ENCODE measurements around the gene WDR81.
"Not testable (repeated sequence)": the region's sequence is repeated elsewhere in the genome, so short reads cannot be mapped to it uniquely, and the experiment has no call there.

WDR81 gene

DNA sequence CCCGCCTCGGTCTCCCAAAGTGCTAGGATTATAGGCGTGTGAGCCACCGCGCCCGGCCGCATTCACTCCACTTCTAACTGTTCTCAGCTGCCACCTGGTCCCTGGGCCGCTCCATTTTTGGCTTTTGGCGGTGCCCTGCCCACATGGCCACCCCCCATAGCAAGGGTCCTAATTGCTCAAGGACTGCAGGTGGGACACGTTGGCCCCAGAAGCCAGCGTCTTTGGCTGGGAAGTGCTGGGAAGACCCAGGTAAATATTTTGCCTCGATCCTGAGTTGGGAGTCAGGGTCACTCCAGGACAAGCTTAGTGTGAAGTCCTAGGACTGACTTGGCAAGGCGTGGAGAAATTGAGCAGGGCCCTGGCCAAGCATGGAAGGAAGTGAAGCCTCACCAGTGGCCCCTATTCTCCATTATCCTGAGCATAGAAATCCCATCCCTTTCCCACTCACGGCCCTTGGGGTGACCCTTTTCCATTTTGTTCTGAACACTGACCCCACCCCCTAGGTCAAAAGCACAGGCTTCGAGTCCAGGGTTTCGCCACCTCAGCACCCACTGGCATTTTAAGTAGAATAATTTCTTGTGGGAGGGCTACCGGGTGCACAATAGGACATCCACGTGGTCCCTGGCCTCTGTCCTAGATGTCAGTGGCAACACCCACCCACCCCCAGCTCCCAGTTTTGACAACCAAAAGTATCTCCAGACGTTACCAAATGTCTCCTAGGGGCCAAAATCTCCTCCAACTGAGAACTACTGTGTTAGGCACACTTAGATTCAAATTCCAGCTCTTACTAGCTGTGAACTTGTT is 5.9 kb upstream of the WDR81 start:
- Mint-ChIP-seq H3K9me3 (no peaks in the 10 kb centered on the region), H3K4me1 (peaks cover 34% of the 10 kb centered on the region)

DNA sequence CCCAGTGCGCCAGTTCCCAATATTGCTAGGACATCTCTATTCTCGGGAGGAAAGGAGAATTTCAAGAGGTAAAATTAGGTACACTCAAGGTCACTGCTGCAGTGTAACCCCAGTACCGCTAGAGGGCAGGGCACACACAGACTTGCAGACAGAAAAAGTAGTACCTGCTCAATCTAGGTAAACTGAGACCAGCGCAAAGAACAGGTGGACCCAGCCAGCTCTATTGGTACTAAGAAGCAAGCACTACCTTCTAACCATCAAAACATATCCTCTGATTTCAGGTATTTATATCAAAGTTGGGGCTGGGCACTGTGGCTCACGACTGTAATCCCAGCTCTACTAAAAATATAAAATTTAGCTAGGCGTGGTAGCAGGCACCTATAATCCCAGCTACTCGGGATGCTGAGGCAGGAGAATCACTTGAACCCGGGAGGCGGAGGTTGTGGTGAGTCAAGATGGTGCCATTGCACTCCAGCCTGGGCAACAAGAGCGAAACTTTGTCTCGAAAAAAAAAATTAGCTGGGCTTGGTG is 3.6 kb upstream of the WDR81 start:
- Mint-ChIP-seq H3K9me3 (no peaks in the 10 kb centered on the region), H3K36me3 (ENCODE audit: low read depth) (peaks cover 1% of the 10 kb centered on the region), H3K27me3 (no peaks in the 10 kb centered on the region), H3K4me3 (no peak overlapping the region), H3K27ac (no peak overlapping the region), H3K4me1 (peaks cover 39% of the 10 kb centered on the region)
- DNase-seq, result peak; percentile 75
- no peak for ATAC-seq

More for the DNA sequence above, 5.9 kb upstream of the WDR81 start:
- H3K4me3 Mint-ChIP-seq, result peak overlapping the region; percentile 90
- peaks cover 8% of the 10 kb centered on the region for H3K27me3 Mint-ChIP-seq
- peak overlapping the region; percentile 97 for H3K27ac Mint-ChIP-seq
- no peaks in the 10 kb centered on the region for H3K36me3 Mint-ChIP-seq (ENCODE audit: low read depth)
- ATAC-seq (no peak), DNase-seq (no peak)

DNA sequence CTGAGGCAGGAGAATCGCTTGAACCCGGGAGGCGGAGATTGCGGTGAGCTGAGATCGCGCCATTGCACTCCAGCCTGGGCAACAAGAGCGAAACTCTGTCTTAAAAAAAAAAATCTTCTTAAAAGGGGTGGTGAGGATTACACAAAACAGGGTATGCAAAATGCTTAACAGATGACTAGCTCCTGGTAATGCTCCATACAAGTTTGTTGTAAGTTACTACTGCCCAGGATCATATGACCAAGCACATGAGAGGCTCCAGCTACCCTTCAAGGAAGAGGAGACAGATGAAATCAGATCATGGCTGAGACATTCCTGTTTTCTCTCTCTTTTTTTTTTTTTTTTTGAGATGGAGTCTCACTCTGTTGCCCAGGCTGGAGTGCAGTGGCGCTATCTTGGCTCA is 2.5 kb upstream of the WDR81 start:
- DNase-seq; H3K27me3 Mint-ChIP-seq; H3K36me3 Mint-ChIP-seq (ENCODE audit: low read depth); ATAC-seq; H3K27ac Mint-ChIP-seq; H3K9me3 Mint-ChIP-seq; H3K4me3 Mint-ChIP-seq: not testable (repeated sequence)
- H3K4me1 Mint-ChIP-seq, result peaks cover 37% of the 10 kb centered on the region

DNA sequence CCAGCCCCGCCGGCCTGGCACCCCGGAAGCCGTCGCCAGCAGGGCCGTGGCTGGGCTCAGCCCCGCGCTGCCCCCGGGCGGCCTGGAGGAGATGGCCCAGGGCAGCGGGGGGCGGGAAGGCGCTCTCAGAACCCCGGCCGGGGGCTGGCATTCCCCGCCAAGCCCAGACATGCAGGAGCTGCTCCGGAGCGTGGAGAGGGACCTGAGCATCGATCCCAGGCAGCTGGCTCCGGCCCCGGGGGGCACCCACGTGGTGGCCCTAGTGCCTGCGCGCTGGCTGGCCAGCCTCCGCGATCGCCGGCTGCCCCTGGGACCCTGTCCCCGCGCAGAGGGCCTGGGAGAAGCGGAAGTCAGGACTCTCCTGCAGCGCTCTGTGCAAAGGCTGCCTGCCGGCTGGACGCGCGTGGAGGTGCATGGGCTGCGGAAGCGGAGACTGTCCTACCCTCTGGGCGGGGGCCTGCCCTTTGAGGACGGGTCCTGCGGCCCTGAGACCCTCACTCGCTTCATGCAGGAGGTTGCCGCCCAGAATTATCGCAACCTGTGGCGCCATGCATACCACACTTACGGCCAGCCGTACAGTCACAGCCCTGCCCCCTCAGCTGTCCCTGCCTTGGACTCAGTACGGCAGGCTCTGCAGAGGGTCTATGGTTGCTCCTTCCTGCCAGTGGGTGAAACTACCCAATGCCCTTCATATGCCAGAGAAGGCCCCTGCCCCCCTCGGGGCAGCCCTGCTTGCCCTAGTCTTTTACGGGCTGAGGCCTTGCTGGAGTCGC is 551 bp downstream of the WDR81 start:
- DNase-seq, result no peak
- peak; percentile 57 for ATAC-seq
- Mint-ChIP-seq H3K36me3 (ENCODE audit: low read depth) (peaks cover 5% of the 10 kb centered on the region), H3K4me3 (peak overlapping the region; percentile 72), H3K27me3 (no peaks in the 10 kb centered on the region), H3K9me3 (no peaks in the 10 kb centered on the region), H3K27ac (peak overlapping the region; percentile 31), H3K4me1 (peaks cover 30% of the 10 kb centered on the region)

DNA sequence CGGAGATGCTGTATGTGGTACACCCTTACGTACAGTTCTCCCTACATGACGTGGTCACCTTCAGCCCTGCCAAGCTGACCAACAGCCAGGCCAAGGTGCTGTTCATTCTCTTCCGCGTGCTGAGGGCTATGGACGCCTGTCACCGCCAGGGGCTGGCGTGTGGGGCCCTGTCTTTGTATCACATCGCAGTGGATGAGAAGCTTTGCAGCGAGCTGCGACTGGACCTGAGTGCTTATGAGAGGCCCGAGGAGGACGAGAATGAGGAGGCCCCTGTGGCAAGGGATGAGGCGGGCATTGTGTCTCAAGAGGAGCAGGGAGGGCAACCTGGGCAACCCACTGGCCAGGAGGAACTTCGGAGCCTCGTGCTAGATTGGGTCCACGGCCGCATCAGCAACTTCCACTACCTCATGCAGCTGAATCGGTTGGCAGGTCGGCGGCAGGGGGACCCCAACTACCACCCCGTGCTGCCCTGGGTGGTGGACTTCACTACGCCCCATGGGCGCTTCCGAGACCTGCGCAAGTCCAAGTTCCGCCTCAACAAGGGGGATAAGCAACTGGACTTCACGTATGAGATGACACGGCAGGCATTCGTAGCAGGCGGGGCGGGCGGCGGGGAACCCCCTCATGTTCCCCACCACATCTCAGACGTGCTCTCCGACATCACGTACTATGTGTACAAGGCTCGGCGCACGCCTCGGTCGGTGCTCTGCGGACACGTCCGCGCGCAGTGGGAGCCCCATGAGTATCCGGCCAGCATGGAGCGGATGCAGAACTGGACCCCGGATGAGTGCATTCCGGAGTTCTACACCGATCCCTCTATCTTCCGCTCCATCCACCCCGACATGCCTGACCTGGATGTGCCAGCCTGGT is 1.4 kb downstream of the WDR81 start:
- no peaks in the 10 kb centered on the region for H3K9me3 Mint-ChIP-seq
- H3K4me3 Mint-ChIP-seq, result peak overlapping the region; percentile 72
- peaks cover 5% of the 10 kb centered on the region for H3K36me3 Mint-ChIP-seq (ENCODE audit: low read depth)
- no peak for DNase-seq
- H3K4me1 Mint-ChIP-seq, result peaks cover 30% of the 10 kb centered on the region
- no peaks in the 10 kb centered on the region for H3K27me3 Mint-ChIP-seq
- peak overlapping the region; percentile 31 for H3K27ac Mint-ChIP-seq
- no peak for ATAC-seq

DNA sequence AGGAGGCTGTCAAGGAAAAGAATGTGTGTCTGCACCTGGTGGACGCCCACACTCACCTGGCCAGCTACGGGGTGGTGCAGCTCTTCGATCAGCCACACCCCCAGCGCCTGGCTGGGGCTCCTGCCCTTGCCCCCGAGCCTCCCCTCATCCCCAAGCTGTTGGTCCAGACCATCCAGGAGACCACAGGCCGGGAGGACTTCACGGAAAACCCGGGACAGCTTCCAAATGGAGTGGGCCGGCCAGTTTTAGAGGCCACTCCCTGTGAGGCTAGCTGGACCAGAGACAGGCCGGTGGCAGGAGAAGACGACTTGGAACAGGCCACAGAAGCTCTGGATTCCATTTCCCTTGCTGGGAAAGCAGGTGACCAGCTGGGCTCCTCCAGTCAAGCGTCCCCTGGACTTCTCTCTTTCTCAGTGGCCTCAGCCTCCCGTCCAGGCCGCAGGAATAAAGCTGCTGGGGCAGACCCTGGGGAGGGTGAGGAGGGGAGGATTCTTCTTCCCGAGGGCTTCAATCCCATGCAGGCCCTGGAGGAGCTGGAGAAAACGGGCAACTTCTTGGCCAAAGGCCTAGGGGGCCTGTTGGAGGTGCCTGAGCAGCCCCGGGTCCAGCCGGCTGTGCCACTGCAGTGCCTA is 2.2 kb downstream of the WDR81 start:
- H3K36me3 Mint-ChIP-seq (ENCODE audit: low read depth), result peaks cover 5% of the 10 kb centered on the region
- H3K4me1 Mint-ChIP-seq, result peaks cover 30% of the 10 kb centered on the region
- H3K27me3 Mint-ChIP-seq, result no peaks in the 10 kb centered on the region
- ATAC-seq, result no peak
- DNase-seq, result no peak
- H3K4me3 Mint-ChIP-seq, result no peak overlapping the region
- H3K27ac Mint-ChIP-seq, result no peak overlapping the region
- H3K9me3 Mint-ChIP-seq, result no peaks in the 10 kb centered on the region

DNA sequence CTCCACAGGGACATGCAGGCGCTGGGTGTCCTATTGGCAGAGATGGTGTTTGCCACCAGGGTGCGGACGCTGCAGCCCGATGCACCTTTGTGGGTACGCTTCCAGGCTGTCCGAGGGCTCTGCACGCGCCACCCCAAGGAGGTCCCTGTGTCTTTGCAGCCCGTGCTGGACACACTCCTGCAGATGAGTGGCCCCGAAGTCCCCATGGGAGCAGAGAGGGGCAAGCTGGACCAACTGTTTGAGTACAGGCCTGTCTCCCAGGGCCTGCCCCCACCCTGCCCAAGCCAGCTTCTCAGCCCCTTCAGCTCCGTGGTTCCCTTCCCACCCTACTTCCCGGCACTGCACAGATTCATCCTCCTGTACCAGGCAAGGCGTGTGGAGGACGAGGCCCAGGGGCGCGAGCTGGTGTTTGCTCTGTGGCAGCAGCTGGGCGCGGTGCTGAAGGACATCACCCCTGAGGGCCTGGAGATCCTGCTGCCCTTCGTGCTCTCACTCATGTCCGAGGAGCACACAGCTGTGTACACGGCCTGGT is 2.8 kb downstream of the WDR81 start:
- H3K9me3 Mint-ChIP-seq, result no peaks in the 10 kb centered on the region
- H3K27ac Mint-ChIP-seq, result no peak overlapping the region
- no peaks in the 10 kb centered on the region for H3K27me3 Mint-ChIP-seq
- DNase-seq, result no peak
- H3K4me3 Mint-ChIP-seq, result no peak overlapping the region
- H3K4me1 Mint-ChIP-seq, result peaks cover 30% of the 10 kb centered on the region
- peaks cover 5% of the 10 kb centered on the region for H3K36me3 Mint-ChIP-seq (ENCODE audit: low read depth)
- ATAC-seq, result no peak

DNA sequence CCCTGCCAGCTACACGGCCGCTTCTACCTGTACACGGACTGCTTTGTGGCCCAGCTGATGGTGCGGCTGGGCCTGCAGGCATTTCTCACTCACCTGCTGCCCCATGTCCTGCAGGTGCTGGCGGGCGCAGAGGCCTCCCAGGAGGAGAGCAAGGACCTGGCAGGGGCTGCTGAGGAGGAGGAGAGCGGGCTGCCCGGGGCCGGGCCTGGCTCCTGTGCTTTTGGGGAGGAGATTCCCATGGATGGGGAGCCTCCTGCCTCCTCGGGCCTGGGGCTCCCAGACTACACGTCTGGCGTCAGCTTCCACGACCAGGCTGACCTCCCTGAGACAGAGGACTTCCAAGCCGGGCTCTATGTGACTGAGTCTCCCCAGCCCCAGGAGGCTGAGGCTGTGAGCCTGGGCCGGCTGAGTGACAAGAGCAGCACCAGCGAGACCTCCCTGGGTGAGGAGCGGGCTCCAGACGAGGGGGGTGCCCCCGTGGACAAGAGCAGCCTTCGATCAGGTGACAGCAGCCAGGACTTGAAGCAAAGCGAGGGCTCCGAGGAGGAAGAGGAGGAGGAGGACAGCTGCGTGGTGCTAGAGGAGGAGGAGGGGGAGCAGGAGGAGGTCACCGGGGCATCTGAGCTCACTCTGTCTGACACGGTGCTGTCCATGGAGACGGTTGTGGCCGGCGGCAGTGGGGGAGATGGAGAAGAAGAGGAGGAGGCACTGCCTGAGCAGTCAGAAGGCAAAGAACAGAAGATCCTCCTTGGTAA is 3.5 kb downstream of the WDR81 start:
- no peak for ATAC-seq
- no peak overlapping the region for H3K27ac Mint-ChIP-seq
- peaks cover 5% of the 10 kb centered on the region for H3K36me3 Mint-ChIP-seq (ENCODE audit: low read depth)
- H3K27me3 Mint-ChIP-seq, result no peaks in the 10 kb centered on the region
- DNase-seq, result no peak
- no peaks in the 10 kb centered on the region for H3K9me3 Mint-ChIP-seq
- H3K4me1 Mint-ChIP-seq, result peaks cover 23% of the 10 kb centered on the region
- H3K4me3 Mint-ChIP-seq, result no peak overlapping the region

DNA sequence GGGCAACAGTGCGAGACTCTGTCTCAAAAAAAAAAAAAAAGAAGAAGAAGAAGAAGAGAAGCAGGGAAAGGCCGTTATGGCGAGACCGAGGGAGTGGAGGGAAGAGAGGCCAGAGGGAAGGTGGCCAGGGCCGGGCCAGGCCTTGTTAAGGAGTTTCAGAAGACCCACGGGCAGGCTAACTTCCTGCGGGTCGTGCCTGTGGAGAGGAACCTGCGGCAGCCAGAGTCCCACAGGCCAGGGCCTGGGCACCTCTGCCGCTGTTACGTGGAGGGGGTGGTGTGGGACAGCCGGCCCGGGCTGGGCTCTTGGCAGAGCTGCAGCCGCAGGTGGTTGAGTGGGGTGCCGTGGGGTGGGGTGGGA is 5.4 kb downstream of the WDR81 start:
- DNase-seq (no peak), ATAC-seq (peak; percentile 10)
- H3K4me1 Mint-ChIP-seq, result peaks cover 12% of the 10 kb centered on the region
- H3K4me3 Mint-ChIP-seq, result no peak overlapping the region
- H3K9me3 Mint-ChIP-seq, result no peaks in the 10 kb centered on the region
- no peaks in the 10 kb centered on the region for H3K27me3 Mint-ChIP-seq
- peak overlapping the region; percentile 43 for H3K27ac Mint-ChIP-seq
- peaks cover 5% of the 10 kb centered on the region for H3K36me3 Mint-ChIP-seq (ENCODE audit: low read depth)

DNA sequence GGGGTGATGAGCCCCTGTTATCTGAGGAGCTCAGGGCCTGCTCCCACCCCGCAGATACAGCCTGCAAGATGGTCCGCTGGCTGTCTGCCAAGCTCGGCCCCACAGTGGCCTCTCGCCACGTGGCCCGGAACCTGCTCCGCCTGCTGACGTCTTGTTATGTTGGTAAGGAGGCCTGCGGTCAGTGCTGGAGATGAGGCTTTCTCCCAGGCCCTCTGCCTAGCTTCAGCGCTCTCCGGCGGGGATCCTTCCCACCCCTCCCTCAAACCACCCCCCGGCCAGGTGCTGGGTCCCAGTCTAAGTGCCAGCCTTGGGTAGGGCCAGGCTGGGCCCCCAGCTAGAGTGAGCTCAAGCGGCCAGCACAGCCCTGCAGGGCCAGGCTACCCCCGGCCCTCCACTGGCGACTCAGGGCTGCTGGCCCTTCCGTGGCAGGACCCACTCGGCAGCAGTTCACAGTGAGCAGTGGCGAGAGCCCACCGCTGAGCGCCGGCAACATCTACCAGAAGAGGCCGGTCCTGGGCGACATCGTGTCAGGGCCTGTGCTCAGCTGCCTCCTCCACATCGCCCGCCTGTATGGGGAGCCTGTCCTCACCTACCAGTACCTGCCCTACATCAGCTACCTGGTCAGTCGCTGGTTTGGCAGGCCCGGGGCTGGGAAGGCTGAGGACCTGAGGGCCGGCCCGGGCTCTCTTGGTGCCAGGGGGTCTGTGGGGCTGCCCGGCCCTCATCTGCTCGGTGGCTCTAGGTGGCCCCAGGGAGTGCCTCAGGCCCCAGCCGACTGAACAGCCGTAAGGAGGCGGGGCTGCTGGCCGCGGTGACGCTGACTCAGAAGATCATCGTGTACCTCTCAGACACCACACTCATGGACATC is 6.1 kb downstream of the WDR81 start:
- Mint-ChIP-seq H3K36me3 (ENCODE audit: low read depth) (peaks cover 5% of the 10 kb centered on the region), H3K4me1 (peaks cover 10% of the 10 kb centered on the region), H3K27ac (no peak overlapping the region), H3K27me3 (no peaks in the 10 kb centered on the region), H3K9me3 (no peaks in the 10 kb centered on the region), H3K4me3 (no peak overlapping the region)
- DNase-seq, result no peak
- ATAC-seq, result peak; percentile 15

DNA sequence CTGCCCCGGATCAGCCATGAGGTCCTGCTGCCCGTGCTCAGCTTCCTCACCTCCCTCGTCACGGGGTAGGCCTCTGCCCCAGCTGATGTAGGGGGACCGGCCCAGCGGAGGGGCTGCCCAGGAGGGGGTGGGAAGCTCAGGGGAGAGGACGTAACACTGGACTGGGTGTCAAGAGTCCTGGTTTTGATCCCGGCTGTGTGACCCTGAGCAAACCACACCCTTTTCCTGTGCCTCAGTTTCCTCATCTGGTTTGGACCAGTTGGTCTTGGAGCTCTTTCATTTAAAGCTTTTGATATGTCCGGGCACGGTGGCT is 6.6 kb downstream of the WDR81 start:
- DNase-seq, result no peak
- H3K4me3 Mint-ChIP-seq, result no peak overlapping the region
- no peak for ATAC-seq
- H3K9me3 Mint-ChIP-seq, result no peaks in the 10 kb centered on the region
- peaks cover 9% of the 10 kb centered on the region for H3K4me1 Mint-ChIP-seq
- H3K27me3 Mint-ChIP-seq, result no peaks in the 10 kb centered on the region
- H3K36me3 Mint-ChIP-seq (ENCODE audit: low read depth), result peaks cover 3% of the 10 kb centered on the region
- no peak overlapping the region for H3K27ac Mint-ChIP-seq

DNA sequence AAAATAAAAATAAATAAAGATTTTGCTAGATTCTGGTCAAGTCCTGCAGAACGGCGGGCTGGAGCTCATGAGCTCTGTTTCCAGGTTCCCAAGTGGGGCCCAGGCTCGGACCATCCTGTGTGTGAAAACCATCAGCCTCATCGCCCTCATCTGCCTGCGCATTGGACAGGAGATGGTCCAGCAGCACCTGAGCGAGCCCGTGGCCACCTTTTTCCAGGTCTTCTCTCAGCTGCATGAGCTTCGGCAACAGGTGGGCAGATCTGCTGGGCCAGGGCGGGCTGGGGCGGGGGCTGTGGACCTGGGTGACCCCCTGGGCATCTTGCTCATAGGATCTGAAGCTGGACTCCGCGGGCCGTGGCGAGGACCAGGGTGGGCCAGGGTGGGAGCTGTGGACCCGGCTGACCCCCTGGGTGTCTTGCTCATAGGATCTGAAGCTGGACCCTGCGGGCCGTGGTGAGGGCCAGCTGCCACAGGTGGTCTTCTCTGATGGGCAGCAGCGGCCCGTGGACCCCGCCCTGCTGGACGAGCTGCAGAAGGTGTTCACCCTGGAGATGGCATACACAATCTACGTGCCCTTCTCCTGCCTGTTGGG is 7.8 kb downstream of the WDR81 start:
- no peak overlapping the region for H3K27ac Mint-ChIP-seq
- DNase-seq (no peak), ATAC-seq (no peak)
- H3K27me3 Mint-ChIP-seq, result no peaks in the 10 kb centered on the region
- H3K4me3 Mint-ChIP-seq, result no peak overlapping the region
- H3K4me1 Mint-ChIP-seq, result peaks cover 18% of the 10 kb centered on the region
- peaks cover 3% of the 10 kb centered on the region for H3K36me3 Mint-ChIP-seq (ENCODE audit: low read depth)
- no peaks in the 10 kb centered on the region for H3K9me3 Mint-ChIP-seq

All from activated naive CD8-positive, alpha-beta T cell treated with anti-CD3 and anti-CD28 coated beads, Interleukin-2, amount 50 U/mL, for 24 hours (primary cell).